Peyer's patch (tissue), 4 donors: Measurements from ENCODE around the gene AGER. TPM values are rescaled to one million over a fixed set of nuclear protein-coding genes. Genes with fewer than 3 reads are reported as not detected.

ENCODE experiments used
- DNase-seq, 3 donors: peaks; one replicate each; pipeline ENCODE4 v3.0.0-alpha.2; 2017 to 2019
- H3K27ac ChIP-seq, 4 donors: fragments of 200-600 bp; sonication (generic); one replicate each; pipeline ENCODE4 v1.5.1; 2016 to 2019
- H3K27me3 ChIP-seq, 2 donors: fragments of 200-600 bp; sonication (generic); one replicate each; pipeline ENCODE4 v1.5.1; 2019
- H3K36me3 ChIP-seq, 3 donors: fragments of 200-600 bp; sonication (generic); one replicate each; pipeline ENCODE4 v1.5.1; 2016 to 2019
- H3K4me1 ChIP-seq, 4 donors: fragments of 200-600 bp; sonication (generic); one replicate each; pipeline ENCODE4 v1.5.1; 2016 to 2019
- H3K4me3 ChIP-seq, 4 donors: fragments of 200-600 bp; sonication (generic); 1 replicate in 3 of 4; 2 replicates in 1 of 4; pipeline ENCODE4 v1.5.1; 2016 to 2019; ENCODE audit warnings: mild to moderate bottlenecking in 1 of 4
- H3K9me3 ChIP-seq, 4 donors: fragments of 200-600 bp; sonication (generic); one replicate each; pipeline ENCODE4 v1.5.1; 2016 to 2019; ENCODE audit warnings: mild to moderate bottlenecking in 1 of 4
- CTCF ChIP-seq, 6 experiments: fragments of 450-650 bp in 4 of 6; fragments of 200-600 bp in 2 of 6; sonication (generic) in 1 of 6; IDR thresholded peaks; one replicate each; pipeline ENCODE4 v1.5.1; 2017 to 2019; ENCODE audit warnings: antibody characterized with exemption in 6 of 6, mild to moderate bottlenecking in 3 of 6, moderate library complexity in 1 of 6
- POLR2A ChIP-seq, 2 donors: fragments of 450-650 bp; IDR thresholded peaks; one replicate each; pipeline ENCODE4 v1.5.1; 2017; ENCODE audit warnings: antibody characterized with exemption in 2 of 2, mild to moderate bottlenecking in 2 of 2, moderate library complexity in 2 of 2
- total RNA-seq, 4 donors: library from RNA; depleted of rRNA; stranded (reverse); fragments of >200 nt; gene quantifications; one replicate each; pipeline ENCODE4 v1.1.0, GENCODE V29; 2016

Gene AGER
- total RNA-seq, 4 donors from 2014 or later: 2.8 to 31.4 (median 9.2) TPM

- Histone ChIP-seq H3K27ac (no peak overlapping the region), H3K9me3 (no peaks in the 10 kb centered on the region), H3K27me3 (no peaks in the 10 kb centered on the region), H3K4me3 (no peak overlapping the region), H3K4me1 (peaks cover 0 to 40% (median 12%) of the 10 kb centered on the region in 4 donors), H3K36me3 (peaks cover 0 to 44% (median 0%) of the 10 kb centered on the region in 3 donors)
- DNase-seq: no peak
- TF ChIP-seq CTCF (IDR thresholded peaks at IDR 0.05) (no peak), POLR2A (IDR thresholded peaks at IDR 0.05) (no peak)
Observed at GRCh38 chr6:32179766-32180405, 4.2 kb downstream of the AGER start.

- H3K36me3 ChIP-seq: peaks cover 0 to 43% (median 0%) of the 10 kb centered on the region in 3 donors
- no peaks in the 10 kb centered on the region for H3K27me3 ChIP-seq
- H3K4me3 ChIP-seq: peak overlapping the region; percentile 56 to 95 (median 74)
- H3K27ac ChIP-seq: peak overlapping the region; percentile 88 to 98 (median 94)
- peaks cover 0 to 43% (median 13%) of the 10 kb centered on the region in 4 donors for H3K4me1 ChIP-seq
- H3K9me3 ChIP-seq: no peaks in the 10 kb centered on the region
- TF ChIP-seq CTCF (IDR thresholded peaks at IDR 0.05) (no peak), POLR2A (IDR thresholded peaks at IDR 0.05) (peak in 1 of 2 donors; percentile 2)
- peak in 1 of 3 donors; percentile 33 for DNase-seq
Observed at GRCh38 chr6:32178547-32179440, 5.3 kb downstream of the AGER start.

- H3K36me3 ChIP-seq: peaks cover 0 to 34% (median 0%) of the 10 kb centered on the region in 3 donors
- no peaks in the 10 kb centered on the region for H3K9me3 ChIP-seq
- H3K27me3 ChIP-seq: no peaks in the 10 kb centered on the region
- peak within 1 kb of the TSS; percentile 56 to 95 (median 74) for H3K4me3 ChIP-seq
- TF ChIP-seq CTCF (IDR thresholded peaks at IDR 0.05): no peak
- TF ChIP-seq POLR2A (IDR thresholded peaks at IDR 0.05): peak; percentile 20 to 44
- H3K4me1 ChIP-seq: peaks cover 0 to 45% (median 13%) of the 10 kb centered on the region in 4 donors
- peak; percentile 95 to 99 (median 95) for DNase-seq
- peak within 1 kb of the TSS; percentile 88 to 98 (median 94) for H3K27ac ChIP-seq
Observed at GRCh38 chr6:32177788-32178546, 6.1 kb downstream of the AGER start, which contains the start of gene RNF5. RNF5 (plus strand) TSS chr6:32178405; CDS start chr6:32178512, 107 bp downstream.

- Histone ChIP-seq H3K27me3 (no peaks in the 10 kb centered on the region), H3K9me3 (no peaks in the 10 kb centered on the region), H3K36me3 (peaks cover 0 to 28% (median 0%) of the 10 kb centered on the region in 3 donors), H3K4me3 (peak overlapping the region; percentile 56 to 95 (median 74)), H3K27ac (peak overlapping the region; percentile 88 to 98 (median 94)), H3K4me1 (peaks cover 0 to 47% (median 13%) of the 10 kb centered on the region in 4 donors)
- TF ChIP-seq CTCF (IDR thresholded peaks at IDR 0.05) (no peak), POLR2A (IDR thresholded peaks at IDR 0.05) (peak; percentile 26 to 29)
- DNase-seq: peak in 2 of 3 donors; percentile 44 to 69
Observed at GRCh38 chr6:32177183-32177787, 6.8 kb downstream of the AGER start.
